Body of pancreas (tissue), 4 donors: ENCODE data around the gene TMUB1.

Source experiments
- CTCF ChIP-seq, 7 experiments: fragments of 450-650 bp in 4 of 7; fragments of 200-600 bp in 3 of 7; sonication (generic) in 3 of 7; IDR thresholded peaks; one replicate each; pipeline ENCODE4 v1.5.1; 2016 to 2019; ENCODE audit warnings: antibody characterized with exemption in 7 of 7
- POLR2A ChIP-seq, 3 donors: fragments of 450-650 bp; IDR thresholded peaks; one replicate each; pipeline ENCODE4 v1.6.1; 2016; ENCODE audit warnings: antibody characterized with exemption in 3 of 3, mild to moderate bottlenecking in 2 of 3

- TF ChIP-seq CTCF (IDR thresholded peaks at IDR 0.05) (no peak), POLR2A (IDR thresholded peaks at IDR 0.05) (no peak)
Observed at GRCh38 chr7:151056283-151056665, 27.0 kb downstream of the TMUB1 start.
